IMR-90 (cell line): ENCODE results near the gene TRIM66.

Experiments used
- BHLHE40 ChIP-seq: fragments of 150-350 bp; IDR thresholded peaks from 2 replicates; pipeline ENCODE4 v1.6.1; 2016; ENCODE audit warnings: mild to moderate bottlenecking, low read depth, low read length
- CEBPB ChIP-seq: IDR thresholded peaks from 2 replicates; pipeline ENCODE4 v1.6.1; 2012; ENCODE audit warnings: low read depth, low read length, improper control_type of control experiment
- CTCF ChIP-seq: conservative IDR thresholded peaks from 2 replicates; pipeline ENCODE4 v1.5.1; 2012; ENCODE audit warnings: mild to moderate bottlenecking, low read depth, low read length, improper control_type of control experiment
- FOS ChIP-seq: fragments of 150-350 bp; IDR thresholded peaks from 2 replicates; pipeline ENCODE4 v1.6.1; 2016; ENCODE audit warnings: low read depth, low read length
- MAFK ChIP-seq: IDR thresholded peaks from 2 replicates; pipeline ENCODE4 v1.6.1; 2012; ENCODE audit warnings: low read depth, low read length, improper control_type of control experiment
- RAD21 ChIP-seq: IDR thresholded peaks from 2 replicates; pipeline ENCODE4 v1.6.1; 2012; ENCODE audit warnings: low read length, improper control_type of control experiment
- RFX5 ChIP-seq: IDR thresholded peaks from 2 replicates; pipeline ENCODE4 v1.8.0; 2012; ENCODE audit warnings: low read depth, mild to moderate bottlenecking, low read length, moderate library complexity
- SMC3 ChIP-seq: fragments of 150-350 bp; IDR thresholded peaks from 2 replicates; pipeline ENCODE4 v1.6.1; 2016; ENCODE audit warnings: low read depth, mild to moderate bottlenecking, antibody characterized with exemption, low read length, moderate library complexity

- TF ChIP-seq CTCF (no peak), CEBPB (no peak), BHLHE40 (no peak), MAFK (no peak), SMC3 (no peak), FOS (no peak), RFX5 (no peak), RAD21 (no peak)
Measured at GRCh38 chr11:8665222-8665621, 17.2 kb downstream of the TRIM66 start.
